GM19324 (cell line): ENCODE measurements around the gene RPS6KC1.
"Not testable (repeated sequence)": the region's sequence is repeated elsewhere in the genome, so short reads cannot be mapped to it uniquely, and the experiment has no call there.

Source experiments
- ATAC-seq: cut with Tn5 transposase; IDR thresholded peaks from one replicate; pipeline ENCODE4 v1.9.1; 2021; ENCODE audit warnings: mild to moderate bottlenecking, moderate library complexity; ENCODE audit not compliant: unreplicated experiment, low FRiP score

RPS6KC1 gene

DNA sequence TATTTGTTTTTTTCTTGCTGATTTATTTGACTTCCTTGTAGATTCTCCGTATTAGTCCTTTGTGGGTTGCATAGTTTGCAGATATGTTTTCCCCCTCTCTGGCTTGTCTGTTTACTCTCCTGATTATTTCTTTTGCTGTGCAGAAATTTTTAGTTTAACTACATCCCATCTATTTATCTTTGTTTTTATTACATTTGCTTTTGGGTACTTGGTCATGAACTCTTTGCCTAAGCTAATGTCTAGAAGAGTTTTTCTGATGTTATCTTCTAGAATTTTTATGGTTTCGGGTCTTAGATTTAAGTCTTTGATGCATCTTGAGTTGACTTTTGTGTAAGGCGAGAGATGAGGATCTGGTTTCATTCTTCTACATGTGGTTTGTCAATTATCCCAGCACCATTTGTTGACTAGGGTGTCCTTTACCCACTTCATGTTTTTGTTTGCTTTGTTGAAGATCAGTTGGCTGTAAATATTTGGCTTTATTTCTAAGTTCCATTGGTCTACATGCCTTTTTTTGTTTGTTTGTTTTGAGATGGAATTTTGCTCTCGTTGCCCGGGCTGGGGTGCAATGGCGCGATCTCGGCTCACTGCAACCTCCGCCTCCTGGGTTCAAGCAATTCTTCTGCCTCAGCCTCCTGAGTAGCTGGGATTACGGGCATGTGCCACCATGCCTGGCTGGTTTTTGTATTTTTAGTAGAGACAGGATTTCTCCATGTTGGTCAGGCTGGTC, 145.4 kb downstream of the RPS6KC1 start:
- ATAC-seq = not testable (repeated sequence)

DNA sequence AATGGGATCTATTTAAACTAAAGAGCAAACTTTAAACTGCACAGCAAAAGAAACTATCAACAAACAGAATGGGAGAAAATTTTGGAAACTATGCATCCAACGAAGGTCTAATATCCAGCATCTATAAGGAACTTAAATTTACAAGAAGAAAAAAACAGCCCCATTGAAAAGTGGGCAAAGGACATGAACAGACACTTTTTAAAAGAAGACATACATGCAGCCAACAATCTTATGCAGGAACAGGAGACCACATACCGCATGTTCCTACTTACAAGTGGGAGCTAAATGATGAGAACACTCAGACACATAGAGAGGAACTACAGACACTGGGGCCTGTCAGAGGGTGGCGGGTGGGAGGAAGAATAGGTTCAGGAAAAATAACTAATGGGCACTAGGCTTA, 149.6 kb downstream of the RPS6KC1 start:
- ATAC-seq = no peak

DNA sequence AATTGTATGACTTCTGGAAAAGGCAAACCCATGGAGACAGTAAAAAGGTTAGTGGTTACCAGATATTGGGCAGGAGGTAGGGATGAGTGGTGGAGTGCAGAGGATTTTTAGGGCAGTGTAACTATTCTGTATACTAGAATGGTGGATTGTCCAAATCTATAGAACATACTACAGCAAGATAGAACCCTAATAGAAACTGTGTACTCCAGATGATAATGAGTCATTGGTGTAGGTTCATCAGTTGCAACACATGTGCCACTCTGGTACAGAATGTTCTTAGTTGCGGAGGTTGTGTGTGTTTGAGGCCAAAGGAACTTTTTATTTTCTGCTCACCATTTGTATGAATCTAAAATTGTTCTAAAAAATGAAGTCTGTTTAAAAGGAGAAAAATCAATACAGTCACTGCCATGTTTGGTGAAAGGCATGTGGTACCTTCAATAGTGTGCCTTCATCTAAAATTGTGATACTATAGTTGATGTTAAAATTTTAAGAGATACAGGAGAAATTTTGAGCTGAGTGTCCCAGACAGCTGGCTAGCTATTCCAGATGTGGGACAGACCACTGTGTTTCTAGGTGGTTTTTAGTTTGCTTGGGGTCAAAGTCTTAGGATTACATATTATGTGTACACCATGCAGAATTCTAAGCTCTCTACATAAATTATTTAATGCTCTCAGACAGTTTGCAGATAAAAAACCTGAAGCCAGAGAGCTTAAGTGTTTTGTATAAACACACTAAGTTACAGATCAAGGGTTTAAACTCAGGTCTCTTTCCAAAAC, 150.5 kb downstream of the RPS6KC1 start:
- ATAC-seq = no peak

DNA sequence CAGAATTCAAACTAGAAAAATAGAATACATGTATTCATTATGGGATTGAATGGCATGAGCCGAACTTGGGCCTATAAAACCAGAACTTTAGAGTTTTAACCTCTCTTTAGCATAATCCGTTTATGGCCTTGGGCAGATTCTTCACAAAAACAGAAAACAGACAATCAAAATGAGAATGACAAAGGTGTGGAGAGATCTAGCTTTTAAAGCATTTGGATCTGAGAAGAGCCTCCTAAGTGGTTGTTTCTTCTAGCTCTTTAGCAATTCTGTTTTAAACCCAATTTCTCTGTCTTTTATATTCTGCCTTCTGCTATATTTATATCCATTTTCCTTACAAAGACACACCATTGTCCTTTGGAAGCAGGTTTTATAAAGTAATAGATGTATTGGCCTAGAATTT, 160.2 kb downstream of the RPS6KC1 start:
- no peak for ATAC-seq

DNA sequence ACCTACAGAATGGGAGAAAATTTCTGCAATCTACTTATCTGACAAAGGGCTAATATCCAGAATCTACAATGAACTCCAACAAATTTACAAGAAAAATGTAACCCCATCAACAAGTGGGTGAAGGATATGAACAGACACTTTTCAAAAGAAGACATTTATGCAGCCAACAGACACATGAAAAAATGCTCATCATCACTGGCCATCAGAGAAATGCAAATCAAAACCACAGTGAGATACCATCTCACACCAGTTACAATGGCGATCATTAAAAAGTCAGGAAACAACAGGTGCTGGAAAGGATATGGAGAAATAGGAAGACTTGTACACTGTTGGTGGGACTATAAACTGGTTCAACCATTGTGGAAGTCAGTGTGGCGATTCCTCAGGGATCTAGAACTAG, 168.0 kb downstream of the RPS6KC1 start:
- not testable (repeated sequence) for ATAC-seq

DNA sequence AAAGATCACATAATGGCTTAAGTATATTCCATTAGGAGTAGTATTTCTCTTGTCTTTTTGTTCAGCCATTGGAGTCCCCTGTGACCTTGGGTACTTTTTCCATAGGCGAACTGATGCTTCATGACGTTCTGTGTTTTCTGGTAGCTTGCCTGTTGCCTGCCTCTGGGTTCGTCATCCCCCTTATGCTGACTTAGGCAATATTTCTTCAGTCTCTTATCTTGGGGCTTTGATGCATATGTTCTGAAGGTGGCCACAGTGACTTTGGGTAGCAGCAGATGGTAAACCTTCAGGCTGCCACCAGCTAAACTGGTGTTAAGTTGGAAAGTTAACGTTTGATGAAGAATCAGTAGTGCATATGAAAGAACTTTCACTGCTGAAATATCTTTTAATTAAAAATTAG, 170.2 kb downstream of the RPS6KC1 start:
- no peak for ATAC-seq

DNA sequence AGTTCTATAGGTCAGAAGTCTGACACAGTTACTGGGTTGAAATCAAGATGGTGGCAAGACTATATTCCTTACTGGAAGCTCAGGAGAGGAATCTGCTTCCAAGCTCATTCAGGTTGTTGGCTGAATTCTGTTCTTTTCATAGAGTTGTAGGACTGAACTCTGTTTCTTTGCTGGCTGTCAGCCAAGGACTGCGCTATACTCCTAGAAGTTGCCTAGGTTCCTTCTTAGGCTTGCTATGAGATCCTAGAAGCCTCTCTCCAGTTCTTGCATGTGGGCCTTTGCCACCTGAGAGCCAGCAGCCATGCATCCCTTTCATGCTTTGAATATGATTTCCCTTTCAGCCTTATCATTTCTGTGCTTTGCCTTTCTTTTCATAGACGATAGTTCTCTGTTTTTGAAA, 176.4 kb downstream of the RPS6KC1 start:
- ATAC-seq = no peak

DNA sequence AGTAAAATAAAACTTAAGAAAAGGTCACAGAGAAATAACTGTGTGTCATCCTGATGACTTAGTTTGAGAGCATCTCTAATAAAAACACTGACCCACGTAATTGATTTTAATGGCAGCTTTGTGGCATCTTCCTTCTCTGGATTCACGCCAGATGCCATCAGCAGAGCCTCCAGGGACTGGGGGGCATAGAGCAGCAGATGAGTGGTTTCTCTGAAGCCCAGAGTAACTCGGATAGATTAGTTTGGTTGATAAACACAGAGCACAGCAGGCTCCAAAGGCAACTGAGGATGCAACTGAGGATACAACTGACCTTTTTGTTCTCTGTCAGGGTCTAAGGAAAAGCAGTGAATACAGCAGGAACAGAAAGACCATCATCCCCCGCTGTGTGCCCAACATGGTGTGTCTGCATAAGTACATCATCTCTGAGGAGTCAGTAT, 180.8 kb downstream of the RPS6KC1 start:
- no peak for ATAC-seq

DNA sequence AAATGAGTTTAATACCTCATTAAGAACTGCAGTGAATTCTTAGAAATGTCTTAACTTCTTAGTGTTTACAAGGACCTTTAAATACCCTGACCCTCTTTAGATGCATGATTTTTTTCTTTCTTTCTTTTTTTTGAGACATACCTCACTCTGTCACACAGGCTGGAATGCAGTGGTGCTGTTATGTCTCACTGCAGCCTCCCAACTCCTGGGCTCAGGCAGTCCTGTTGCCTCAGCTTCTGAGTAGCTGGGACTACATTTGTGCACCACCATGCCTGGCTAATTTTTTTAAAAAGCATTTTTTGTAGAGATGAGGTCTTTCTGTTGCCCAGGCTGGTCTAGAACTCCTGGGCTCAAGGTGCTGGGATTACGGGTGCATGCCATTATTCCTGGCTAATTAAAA, 191.8 kb downstream of the RPS6KC1 start:
- ATAC-seq = no peak

DNA sequence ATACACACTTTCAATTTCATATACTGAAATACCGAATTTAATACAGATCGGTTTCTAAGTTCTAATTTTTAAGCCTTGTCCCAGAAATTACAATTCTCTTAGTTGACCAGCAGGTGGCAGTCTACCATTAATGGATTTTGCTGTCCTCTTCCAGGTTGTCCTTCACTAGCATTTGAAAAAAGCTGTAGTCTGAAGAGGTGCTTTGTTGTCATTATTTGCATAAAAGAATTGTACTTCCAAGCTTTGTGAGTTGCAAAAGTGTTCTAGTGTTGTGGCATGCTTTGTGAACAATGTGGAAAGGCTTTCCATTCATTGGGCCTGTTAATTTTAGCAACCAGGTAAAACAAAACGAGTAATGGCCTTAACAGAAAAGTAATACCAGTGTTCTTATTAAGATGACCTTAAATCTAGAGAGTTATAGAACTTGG, 193.6 kb downstream of the RPS6KC1 start:
- no peak for ATAC-seq

DNA sequence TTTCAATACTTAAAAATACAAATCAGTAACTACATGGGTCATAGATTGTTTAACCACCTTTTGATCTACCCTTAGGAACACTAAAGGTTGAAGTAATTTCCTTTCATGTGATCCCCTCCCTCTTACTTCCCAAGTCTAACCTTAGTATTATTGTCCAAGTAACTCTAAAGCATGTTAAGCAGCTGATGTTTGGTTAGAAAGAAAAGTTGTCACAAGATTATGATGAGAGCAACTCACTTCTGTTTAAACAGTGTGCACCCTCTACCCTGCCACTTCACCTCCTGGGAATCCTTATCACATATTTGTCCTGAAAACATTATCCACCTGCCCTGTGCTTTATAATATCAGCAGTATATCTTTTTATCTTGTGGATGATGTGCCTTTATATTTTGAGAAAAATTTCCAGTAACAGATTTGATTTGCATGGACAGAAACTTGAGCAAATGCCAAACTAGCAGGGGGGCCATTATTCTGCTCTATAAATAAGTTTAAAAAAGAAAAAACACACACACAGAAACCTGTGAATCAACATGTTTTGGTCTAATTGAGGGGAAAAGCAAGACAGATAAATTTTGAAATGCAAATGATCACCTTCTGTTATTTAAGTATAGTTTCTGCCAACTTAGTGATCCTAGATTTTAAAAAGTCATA, 194.3 kb downstream of the RPS6KC1 start:
- no peak for ATAC-seq

DNA sequence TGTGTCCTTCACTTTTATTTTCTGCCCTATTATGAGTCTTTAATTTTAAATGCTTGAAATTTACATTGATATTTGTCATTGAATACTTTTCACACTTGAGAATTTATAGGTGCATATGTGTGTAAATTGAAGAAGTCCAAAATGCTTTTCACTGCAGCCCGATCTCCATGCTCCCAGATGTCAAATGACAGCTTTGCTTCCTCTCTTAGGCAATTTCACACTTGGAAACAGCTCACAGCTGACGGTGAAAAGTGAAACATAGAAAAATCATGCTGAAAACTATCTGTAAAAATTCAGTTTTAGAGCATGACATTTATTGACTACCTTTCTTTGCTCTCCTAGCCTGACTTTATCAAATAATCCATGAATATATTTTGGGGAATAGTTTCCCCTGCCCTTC, 196.0 kb downstream of the RPS6KC1 start:
- ATAC-seq = no peak

DNA sequence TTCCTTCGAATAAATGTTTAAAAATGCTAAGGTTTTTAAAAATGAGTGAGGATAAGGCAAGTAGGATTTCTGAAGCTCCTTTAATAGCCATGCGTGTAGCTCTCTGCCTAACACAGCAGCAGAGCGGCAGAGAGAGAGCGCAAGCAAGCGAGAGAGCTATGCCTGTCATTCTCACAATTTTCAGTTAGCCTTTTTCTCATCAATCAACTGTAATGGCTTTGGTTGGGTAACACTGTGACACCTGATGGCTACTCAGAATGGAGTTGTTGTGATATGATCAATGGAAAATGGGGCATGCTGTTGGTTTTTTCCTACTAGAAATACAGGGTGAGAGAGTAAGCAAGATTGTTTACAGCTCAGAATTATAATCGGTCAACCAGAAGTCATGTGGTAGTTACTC, 198.4 kb downstream of the RPS6KC1 start:
- ATAC-seq = no peak

DNA sequence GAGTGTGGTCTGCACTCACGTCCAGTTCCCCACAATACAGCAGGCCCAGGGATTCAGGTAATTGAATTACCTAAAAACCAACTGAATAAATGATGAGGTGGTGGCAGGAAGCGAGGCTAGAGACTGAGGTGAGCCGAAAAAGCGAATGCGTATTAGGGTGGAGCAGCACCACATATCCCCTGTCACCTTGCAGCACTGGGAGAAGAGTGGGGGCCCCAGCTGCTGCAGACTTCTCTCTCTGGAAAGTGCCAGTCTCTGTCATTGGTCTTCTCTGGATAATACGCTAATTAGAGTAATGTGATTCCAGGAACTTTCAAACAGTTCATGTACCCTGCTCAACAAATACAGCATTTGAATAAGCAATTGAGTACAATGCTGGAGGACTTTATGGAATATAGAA, 199.0 kb downstream of the RPS6KC1 start:
- ATAC-seq = no peak

DNA sequence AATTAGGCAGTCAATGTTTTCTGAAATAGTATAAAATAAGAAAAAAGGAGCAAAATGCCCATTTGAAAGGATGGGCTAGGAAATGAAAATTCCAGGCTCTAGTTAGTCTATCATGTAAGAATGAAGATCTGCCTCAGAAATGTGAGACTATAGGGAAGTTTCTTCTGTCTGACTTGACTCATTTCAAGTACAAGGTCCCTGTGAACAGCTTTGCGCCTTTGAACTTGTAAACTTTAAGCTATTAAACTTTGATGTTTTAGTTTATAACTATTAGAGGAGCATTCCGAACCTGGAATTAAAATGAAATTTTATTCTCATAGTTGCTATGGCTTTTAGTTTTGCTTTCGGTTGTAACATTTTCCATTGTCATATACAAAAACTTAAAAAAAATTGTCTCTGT, 199.4 kb downstream of the RPS6KC1 start:
- no peak for ATAC-seq

DNA sequence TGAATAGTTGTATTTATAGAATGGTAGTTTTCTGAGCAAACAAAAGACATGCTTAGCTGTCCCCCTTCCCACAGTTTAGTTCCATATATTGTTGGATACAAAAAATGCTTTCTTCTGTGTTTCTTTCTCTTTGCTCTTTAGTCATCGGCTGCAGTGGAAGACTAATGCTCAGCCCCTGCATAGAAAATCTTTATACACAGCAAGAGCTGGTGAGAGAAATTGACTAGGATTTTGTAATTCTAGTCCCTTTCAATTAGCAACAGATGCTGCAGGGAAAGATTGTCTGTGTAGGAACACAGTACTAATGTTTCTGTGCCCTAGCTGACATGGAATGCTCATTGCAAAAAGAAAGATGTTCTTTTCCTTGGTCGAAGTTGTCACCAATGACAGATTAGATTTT, 200.9 kb downstream of the RPS6KC1 start:
- ATAC-seq = no peak

DNA sequence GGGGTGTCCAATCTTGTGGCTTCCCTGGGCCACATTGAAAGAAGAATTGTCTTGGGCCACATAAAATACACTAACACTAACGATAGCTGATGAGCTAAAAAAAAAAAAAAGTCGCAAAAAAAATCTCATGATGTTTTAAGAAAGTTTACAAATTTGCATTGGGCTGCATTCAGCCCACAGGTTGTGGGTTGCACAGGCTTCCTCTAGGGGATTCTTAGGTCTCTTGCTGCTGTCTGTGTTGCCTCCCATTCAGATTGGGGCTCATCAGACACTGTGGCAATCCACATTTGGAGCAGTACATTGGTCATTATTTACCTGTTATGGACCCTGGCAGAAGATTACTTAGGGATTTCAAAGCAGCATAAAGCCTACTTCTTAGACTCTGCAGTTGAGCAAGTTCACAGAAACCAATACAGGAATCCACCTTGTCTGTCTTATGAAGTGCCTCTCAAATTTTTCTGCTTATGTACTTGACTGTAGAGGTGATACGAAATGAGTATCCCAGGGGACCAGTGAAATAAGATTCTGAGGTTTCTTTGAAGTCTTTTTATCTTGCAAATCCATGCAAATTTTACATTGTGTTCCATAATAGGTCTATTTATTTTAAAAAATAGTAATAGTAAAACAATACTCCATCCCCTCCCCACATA, 205.5 kb downstream of the RPS6KC1 start:
- peak; percentile 91 for ATAC-seq

DNA sequence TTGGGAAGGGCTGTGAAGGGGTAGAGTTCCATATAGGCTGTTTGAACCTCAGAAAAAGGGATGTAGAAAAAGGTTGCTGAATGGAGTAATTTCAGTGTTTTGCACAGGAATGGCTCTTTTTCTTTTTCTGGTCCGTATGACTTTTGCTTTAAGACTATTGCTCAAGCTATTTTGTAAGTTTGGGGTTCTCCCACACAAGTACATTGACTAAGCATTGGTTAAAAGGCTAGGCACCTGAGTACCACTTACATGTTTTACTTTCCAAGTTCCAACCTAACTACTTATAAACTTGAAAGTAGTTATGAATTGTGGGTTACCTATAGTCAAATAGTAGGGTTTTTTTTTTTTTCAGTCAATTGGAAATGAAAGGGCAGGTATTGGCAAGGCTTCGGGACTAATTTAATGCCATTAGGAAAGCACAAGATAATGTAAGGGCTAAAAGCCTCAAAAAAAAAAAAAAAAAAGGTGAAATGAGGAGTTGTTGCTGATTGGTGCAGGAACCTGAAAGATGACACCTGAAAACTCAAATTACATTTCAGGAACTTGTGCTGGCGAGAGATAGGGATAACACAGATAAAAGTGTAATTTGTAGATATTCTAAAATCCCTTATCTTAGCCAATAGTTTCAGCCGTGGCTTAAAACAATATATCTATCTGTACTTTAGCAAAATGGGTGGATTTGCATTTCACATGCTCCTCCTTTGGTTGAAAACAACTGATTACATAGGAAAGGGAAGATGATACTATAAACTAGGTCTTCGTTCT, 209.5 kb downstream of the RPS6KC1 start:
- ATAC-seq = no peak

DNA sequence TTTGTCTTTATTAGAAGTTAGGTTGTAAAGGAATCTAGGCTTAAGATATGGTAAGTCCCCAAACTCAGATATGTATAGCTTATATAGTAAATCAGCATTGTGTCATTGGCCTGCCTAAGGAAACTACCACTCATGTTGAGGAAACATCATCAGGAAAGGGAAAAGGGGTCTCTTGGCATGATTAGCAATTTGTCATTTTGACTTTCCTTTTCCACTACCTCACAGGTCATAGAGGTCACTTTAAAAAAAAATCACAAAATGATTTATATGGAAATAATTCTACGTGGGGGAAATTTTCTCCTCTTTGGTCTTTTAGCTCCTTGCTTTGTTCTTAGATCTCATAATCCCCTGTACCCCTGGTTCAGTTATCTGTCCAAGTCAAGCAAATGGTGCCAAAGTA, 213.5 kb downstream of the RPS6KC1 start:
- ATAC-seq = no peak
